MG63 (cell line): ENCODE data around the gene BAZ1A. TPM values are rescaled to one million over a fixed set of nuclear protein-coding genes. Genes with fewer than 3 reads are reported as not detected.
"Not testable (repeated sequence)": the region's sequence is repeated elsewhere in the genome, so short reads cannot be mapped to it uniquely, and the experiment has no call there.

Experiments
- DNase-seq: peaks from one replicate; pipeline ENCODE4 v3.0.0-alpha.2; 2020
- H3K27me3 ChIP-seq: fragments of 250-450 bp; sonication (Bioruptor Pico); 2 replicates; pipeline ENCODE4 v1.5.1; 2020; ENCODE audit warnings: mild to moderate bottlenecking, moderate library complexity
- H3K36me3 ChIP-seq: fragments of 250-450 bp; sonication (Bioruptor Pico); 2 replicates; pipeline ENCODE4 v1.5.1; 2020; ENCODE audit warnings: mild to moderate bottlenecking, moderate library complexity
- H3K4me3 ChIP-seq: fragments of 250-450 bp; sonication (Bioruptor Pico); 2 replicates; pipeline ENCODE4 v1.5.1; 2020; ENCODE audit warnings: mild to moderate bottlenecking, moderate library complexity
- H3K9me3 ChIP-seq: fragments of 250-450 bp; sonication (Bioruptor Pico); 2 replicates; pipeline ENCODE4 v1.5.1; 2020; ENCODE audit warnings: mild to moderate bottlenecking, moderate library complexity
- total RNA-seq: library from RNA; depleted of rRNA; stranded (reverse); fragments of >200 nt; shearing (Covaris generic); gene quantifications from 2 replicates; pipeline ENCODE4 v1.2.3, GENCODE V29; 2014; ENCODE audit warnings: low replicate concordance

Gene BAZ1A
- total RNA-seq, 1 experiment from 2014 or later = 21.8 TPM

DNA sequence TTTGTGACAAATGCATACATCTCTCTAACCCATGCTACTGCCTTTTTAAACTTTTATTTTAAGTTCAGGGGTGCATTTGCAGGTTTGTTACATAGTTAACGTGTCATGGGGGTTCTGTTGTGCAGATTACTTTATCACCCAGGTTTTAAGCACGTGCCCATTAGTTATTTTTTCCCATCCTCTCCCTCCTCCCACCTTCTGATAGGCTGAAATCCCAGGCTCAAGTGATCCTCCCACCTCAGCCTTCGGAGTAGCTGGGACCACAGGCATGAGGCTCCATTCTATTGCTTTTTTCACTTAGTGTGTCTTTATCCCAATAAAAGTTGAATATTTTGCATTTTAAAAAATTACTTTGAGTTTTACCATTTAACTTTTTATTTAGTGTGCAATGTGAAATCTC lies 68.9 kb downstream of the BAZ1A start:
- H3K27me3 ChIP-seq = no peaks in the 10 kb centered on the region
- H3K36me3 ChIP-seq = peaks cover 6% of the 10 kb centered on the region
- no peak for DNase-seq
- H3K9me3 ChIP-seq = no peaks in the 10 kb centered on the region
- H3K4me3 ChIP-seq = no peak overlapping the region

DNA sequence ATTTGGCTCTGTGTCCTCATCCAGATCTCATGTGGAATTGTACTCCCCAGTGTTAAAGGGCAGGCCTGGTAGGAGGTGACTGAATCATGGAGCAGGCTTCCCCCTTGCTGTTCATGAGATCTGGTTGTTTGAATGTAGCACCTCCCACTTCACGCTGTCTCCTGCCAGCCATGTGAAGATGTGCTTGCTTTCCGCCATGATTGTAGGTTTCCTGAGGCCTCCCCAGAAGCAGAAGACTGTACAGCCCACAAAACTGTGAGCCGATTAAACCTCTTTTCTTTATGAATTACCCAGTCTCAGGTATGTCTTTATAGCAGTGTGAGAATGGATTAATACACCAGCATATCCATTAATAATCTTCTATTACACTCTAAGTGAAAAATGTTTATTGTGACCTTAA lies 70.2 kb downstream of the BAZ1A start:
- Histone ChIP-seq H3K4me3 (no peak overlapping the region), H3K36me3 (peaks cover 6% of the 10 kb centered on the region), H3K27me3 (no peaks in the 10 kb centered on the region), H3K9me3 (no peaks in the 10 kb centered on the region)
- DNase-seq = no peak

DNA sequence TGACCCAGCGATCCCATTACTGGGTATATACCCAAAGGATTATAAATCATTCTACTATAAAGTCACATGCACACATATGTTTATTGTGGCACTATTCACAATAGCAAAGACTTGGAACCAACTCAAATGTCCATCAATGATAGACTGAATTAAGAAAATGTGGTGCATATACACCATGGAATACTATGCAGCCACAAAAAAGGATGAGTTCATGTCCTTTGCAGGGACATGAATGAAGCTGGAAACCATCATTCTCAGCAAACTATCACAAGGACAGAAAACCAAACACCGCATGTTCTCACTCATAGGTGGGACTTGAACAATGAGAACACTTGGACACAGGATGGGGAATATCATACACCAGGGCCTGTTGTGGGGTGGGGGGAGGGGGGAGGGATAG lies 76.3 kb downstream of the BAZ1A start:
- H3K36me3 ChIP-seq, H3K4me3 ChIP-seq, H3K27me3 ChIP-seq, DNase-seq, H3K9me3 ChIP-seq: not testable (repeated sequence)

DNA sequence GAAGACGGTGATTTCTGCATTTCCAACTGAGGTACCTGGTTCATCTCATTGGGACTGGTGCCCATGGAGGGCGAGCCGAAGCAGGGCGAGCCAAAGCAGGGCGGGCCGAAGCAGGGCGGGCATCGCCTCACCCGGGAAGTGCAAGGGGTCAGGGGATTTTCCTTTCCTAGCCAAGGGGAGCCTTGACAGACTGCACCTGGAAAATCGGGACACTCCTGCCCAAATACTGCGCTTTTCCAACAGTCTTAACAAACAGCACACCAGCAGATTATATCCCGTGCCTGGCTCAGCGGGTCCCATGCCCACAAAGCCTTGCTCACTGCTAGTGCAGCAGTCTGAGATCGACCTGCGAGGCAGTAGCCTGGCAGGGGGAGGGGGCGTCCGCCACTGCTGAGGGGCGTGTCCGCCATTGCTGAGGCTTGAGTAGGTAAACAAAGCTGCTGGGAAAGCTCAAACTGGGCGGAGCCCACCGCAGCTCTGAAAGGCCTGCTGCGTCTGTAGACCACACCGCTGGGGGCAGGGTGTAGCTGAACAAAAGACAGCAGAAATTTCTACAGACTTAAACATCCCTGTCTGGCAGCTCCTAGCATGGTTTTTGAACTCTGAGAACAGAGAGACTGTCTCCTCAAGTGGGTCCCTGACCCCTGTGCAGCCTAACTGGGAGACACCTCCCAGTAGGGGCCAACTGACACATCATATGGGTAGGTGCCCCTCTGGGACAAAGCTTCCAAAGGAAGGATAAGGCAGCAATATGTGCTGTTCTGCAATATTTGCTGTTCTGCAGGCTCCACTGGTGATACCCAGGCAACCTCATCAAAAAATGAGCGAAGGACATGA lies 77.2 kb downstream of the BAZ1A start:
- Histone ChIP-seq H3K4me3 (no peak overlapping the region), H3K27me3 (no peaks in the 10 kb centered on the region), H3K9me3 (no peaks in the 10 kb centered on the region), H3K36me3 (peaks cover 7% of the 10 kb centered on the region)
- DNase-seq = no peak

DNA sequence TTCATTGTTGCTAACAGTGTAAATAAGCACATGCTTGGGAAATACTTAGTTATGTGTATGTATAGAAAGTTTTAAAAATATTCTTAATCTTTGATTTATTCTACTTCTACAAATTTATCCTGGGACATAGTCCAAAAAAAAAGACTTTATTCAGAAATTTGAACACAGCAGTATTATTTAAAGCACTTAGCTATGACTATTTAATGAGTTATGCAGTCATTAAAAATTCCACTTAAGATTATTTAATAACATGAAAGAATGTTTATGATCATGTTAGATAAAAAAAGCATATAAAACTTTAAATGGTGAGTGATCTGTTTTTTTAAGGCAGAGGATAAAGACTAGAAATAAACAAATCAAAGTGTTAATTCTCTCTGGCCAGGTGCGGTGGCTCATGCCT lies 78.3 kb downstream of the BAZ1A start:
- no peaks in the 10 kb centered on the region for H3K9me3 ChIP-seq
- DNase-seq = no peak
- H3K4me3 ChIP-seq = no peak overlapping the region
- no peaks in the 10 kb centered on the region for H3K27me3 ChIP-seq
- peaks cover 7% of the 10 kb centered on the region for H3K36me3 ChIP-seq

DNA sequence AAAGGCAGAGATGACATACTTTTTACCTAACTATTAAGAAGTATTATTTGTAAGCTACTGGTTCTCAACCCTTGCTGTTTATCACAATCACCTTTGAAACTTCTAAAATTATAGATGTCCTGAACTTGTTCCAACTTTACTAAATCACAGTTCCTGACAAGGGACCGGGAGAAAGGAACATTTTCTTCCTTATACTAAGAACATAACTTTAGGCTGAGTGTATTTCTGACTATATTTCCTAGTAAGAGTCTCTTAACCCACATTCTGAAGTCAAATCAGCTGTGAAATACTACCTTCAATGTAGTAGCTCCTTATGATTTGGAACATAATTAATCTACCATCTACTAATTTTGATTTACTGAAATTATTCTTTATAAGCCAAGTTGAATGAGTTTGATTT lies 80.2 kb downstream of the BAZ1A start:
- Histone ChIP-seq H3K9me3 (no peaks in the 10 kb centered on the region), H3K27me3 (no peaks in the 10 kb centered on the region), H3K4me3 (no peak overlapping the region), H3K36me3 (peaks cover 13% of the 10 kb centered on the region)
- no peak for DNase-seq

DNA sequence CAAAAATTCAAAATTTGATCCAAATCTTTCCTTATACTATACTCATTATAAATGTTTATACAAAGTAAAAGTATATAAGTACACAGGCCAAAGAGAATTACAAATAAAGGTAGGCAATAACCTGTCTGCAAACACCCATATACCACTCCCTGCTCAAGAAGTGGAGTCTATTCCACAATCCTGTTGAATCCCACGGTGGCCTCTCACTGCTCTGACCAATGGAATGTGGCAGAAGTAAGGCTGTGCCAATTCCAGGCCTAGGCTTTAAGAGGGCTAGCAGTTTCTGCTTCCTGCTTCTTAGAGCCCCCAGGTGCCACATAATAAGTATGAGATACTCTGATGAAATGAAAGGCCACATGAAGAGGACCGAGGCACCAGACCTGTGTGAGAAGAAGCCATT lies 80.9 kb downstream of the BAZ1A start:
- no peaks in the 10 kb centered on the region for H3K27me3 ChIP-seq
- DNase-seq = no peak
- H3K4me3 ChIP-seq = no peak overlapping the region
- no peaks in the 10 kb centered on the region for H3K9me3 ChIP-seq
- peaks cover 11% of the 10 kb centered on the region for H3K36me3 ChIP-seq

DNA sequence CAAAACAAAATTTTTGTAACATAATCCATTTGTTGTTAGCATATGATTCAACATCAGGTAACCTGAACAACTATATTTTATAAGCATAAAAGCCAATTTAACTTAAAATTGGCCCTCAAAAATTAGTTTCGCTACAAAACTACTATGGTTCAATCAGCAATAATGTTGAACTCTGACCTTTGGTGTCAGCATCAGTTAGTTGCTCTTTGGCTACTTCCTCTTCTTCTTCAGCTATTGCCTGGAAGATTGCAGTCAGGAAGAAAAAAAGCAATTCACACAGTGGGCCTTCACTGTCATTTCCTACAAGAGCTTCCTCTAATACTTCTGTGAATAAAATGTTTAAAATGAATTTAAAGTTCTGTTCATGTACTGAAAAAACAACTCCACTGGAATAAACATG lies 82.6 kb downstream of the BAZ1A start:
- Histone ChIP-seq H3K36me3 (peaks cover 10% of the 10 kb centered on the region), H3K27me3 (no peaks in the 10 kb centered on the region), H3K9me3 (no peaks in the 10 kb centered on the region), H3K4me3 (no peak overlapping the region)
- no peak for DNase-seq

DNA sequence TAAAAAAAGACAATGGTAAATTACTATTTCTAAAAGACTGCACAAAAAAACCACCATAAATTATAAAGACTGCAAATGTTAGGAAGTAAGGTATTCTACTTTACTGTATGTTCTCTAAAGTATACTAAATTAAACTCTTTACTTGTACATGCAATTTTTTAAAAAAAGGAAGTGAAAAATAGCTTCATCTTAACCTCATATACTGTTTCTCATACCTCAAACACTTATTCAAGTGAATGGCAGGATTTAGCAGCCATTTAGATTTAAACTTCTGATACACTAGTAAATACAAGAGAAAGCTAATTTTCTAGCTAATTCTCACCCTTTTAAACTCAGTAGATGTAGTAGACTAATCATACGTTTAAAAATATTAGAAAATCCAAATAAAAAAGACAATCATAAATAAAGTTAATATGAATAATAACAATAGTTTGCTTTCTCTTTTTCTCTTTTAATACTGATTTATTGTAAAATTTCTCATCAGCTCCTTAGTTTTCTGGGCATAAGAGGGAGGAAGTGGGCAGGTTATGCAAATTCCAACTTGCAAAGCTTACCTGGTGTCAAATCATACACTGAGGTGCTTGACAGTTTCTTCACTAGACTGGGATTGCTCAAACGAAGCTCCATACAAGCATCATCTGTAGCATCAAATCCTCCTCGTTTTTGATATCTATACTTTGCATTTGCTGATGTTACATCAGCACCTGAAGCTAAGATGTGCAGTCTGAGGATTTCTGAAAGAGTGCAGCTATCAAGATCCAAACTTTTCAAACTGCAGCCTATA lies 89.7 kb downstream of the BAZ1A start:
- Histone ChIP-seq H3K4me3 (no peak overlapping the region), H3K9me3 (no peaks in the 10 kb centered on the region), H3K36me3 (peaks cover 22% of the 10 kb centered on the region), H3K27me3 (no peaks in the 10 kb centered on the region)
- no peak for DNase-seq

DNA sequence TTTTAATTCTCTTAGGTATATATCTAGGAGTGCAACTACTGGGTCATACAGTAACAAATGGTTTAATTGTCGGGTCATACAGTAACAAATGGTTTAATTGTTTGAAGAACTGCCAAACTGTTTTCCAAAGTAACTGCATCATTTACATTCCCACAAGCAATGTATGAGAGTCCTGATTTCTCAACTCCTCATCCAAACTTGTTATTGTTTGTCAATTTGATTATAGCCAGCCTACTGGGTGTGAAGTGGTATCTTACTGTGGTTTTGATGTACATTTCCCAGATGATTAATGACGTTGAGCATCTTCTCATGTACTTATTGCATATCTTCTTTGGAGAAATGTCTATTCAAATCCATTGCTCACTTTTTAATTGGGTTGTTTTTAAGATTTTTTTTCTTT lies 93.1 kb downstream of the BAZ1A start:
- DNase-seq = no peak
- no peaks in the 10 kb centered on the region for H3K27me3 ChIP-seq
- no peaks in the 10 kb centered on the region for H3K9me3 ChIP-seq
- H3K4me3 ChIP-seq = no peak overlapping the region
- H3K36me3 ChIP-seq = peaks cover 35% of the 10 kb centered on the region

DNA sequence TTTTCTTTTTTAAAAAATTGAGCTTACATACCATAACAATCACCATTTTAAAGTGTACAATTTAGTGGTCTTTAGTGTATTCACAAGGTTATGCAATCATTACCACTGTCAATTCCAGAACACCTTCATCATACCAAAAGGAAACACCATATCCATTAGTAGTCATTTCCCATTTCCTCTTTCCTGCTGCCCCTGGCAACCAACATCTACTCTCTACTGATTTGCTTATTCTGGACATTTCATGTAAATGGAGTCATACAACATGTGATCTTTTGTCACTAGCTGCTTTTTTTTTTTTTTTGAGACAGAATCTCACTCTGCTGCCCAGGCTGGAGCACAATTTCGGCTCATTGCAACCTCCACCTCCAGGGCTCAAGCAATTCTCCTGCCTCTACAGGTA lies 93.9 kb downstream of the BAZ1A start:
- H3K27me3 ChIP-seq = no peaks in the 10 kb centered on the region
- peaks cover 39% of the 10 kb centered on the region for H3K36me3 ChIP-seq
- no peak overlapping the region for H3K4me3 ChIP-seq
- DNase-seq = peak; percentile 41
- no peaks in the 10 kb centered on the region for H3K9me3 ChIP-seq

DNA sequence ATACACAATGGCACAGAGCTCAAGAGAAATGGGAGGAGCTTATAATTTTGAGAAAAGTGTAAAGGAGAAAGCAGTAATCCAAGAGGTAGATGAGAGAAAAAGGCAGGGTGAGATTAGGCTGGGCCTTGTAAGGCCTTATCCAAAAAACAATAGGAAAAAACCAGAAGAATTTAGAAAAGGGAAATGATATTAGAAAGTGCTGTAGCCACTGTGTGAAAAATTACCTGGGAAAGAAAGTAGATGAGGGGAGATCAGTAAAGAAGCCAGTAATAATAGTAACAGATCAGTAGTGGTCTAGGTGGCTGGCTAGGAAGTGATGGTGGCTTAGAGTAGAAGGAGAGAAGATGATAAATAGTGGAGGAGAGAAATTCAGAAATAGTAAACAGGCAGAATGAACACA lies 94.5 kb downstream of the BAZ1A start:
- no peaks in the 10 kb centered on the region for H3K27me3 ChIP-seq
- H3K9me3 ChIP-seq = no peaks in the 10 kb centered on the region
- no peak overlapping the region for H3K4me3 ChIP-seq
- peaks cover 42% of the 10 kb centered on the region for H3K36me3 ChIP-seq
- DNase-seq = no peak

DNA sequence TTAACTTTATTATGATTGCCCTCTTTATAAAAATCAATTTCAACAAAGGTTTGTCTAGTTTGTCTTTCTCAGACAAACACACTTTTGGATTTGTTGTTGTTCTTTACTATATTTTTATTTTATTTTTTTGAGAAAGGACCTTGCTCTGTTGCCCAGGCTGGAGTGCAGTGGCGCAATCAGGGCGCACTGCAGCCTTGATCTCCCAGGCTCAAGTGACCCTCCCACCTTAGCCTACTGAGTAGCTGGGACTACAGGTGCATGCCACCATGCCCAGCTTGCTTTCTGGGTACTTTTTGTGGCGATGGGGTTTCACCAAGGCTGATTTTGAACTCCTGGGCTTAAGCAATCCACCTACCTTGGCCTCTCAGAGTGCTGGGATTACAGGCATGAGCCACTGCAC lies 96.4 kb downstream of the BAZ1A start:
- Histone ChIP-seq H3K4me3 (no peak overlapping the region), H3K36me3 (peaks cover 43% of the 10 kb centered on the region), H3K9me3 (no peaks in the 10 kb centered on the region), H3K27me3 (no peaks in the 10 kb centered on the region)
- no peak for DNase-seq

DNA sequence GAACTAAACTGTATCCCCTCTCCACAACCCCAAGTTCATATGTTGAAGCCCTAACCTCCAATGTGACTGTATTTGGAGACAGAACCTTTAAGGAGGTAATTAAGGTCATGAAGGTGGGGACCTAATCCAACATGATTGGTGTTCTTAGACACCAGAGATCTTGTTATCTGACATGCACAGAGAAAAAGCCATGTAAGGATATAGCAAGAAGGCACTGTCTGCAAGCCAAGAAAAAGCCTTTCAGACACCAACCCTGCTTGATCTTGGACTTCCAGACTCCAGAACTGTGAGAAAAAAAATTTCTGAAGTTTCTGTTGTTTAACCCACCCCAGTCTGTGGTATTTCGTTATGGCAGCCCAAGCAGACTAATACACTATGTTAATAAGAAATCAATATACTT lies 98.5 kb downstream of the BAZ1A start:
- H3K36me3 ChIP-seq = peaks cover 32% of the 10 kb centered on the region
- no peaks in the 10 kb centered on the region for H3K9me3 ChIP-seq
- H3K4me3 ChIP-seq = no peak overlapping the region
- H3K27me3 ChIP-seq = no peaks in the 10 kb centered on the region
- DNase-seq = no peak

DNA sequence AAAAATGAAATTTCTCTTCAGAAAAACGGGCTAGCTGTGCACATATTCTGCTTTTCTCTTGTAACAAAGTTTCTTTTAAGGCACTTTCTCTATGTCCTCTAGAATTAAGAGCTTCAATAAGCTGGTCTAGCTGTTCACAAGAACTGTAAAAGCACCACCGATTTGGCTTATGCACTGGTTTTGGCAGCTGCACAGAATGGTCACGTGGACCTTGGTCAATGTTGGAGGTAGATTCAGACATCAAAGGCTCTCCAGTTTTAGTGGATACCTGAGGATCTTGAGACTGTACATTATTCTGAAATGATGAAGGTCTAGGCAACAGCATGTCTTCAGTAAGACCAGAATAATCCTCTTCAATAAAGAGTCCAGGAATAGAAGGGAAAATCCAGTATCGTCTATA lies 99.2 kb downstream of the BAZ1A start:
- Histone ChIP-seq H3K4me3 (no peak overlapping the region), H3K27me3 (no peaks in the 10 kb centered on the region), H3K36me3 (peaks cover 27% of the 10 kb centered on the region), H3K9me3 (no peaks in the 10 kb centered on the region)
- DNase-seq = no peak

DNA sequence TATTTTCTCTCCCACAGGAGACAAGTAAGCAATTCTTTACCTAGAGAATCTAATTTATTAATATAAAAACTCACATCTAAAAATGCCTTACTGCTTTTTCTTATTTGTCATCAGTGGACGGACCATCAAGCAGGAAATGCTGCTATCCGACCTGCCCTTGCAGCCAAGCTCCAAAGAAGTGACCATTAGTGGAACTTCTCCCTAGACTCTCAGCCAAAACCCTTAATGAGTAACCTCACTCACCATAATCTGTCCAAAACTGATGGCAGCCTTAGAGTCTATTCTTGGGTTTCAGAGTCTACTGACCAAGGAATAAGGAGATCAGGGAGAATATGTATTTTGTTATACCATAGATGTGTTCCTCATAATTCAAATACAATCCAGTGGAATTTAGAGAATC lies 99.8 kb downstream of the BAZ1A start:
- Histone ChIP-seq H3K4me3 (no peak overlapping the region), H3K27me3 (no peaks in the 10 kb centered on the region), H3K36me3 (peaks cover 21% of the 10 kb centered on the region), H3K9me3 (no peaks in the 10 kb centered on the region)
- DNase-seq = no peak

DNA sequence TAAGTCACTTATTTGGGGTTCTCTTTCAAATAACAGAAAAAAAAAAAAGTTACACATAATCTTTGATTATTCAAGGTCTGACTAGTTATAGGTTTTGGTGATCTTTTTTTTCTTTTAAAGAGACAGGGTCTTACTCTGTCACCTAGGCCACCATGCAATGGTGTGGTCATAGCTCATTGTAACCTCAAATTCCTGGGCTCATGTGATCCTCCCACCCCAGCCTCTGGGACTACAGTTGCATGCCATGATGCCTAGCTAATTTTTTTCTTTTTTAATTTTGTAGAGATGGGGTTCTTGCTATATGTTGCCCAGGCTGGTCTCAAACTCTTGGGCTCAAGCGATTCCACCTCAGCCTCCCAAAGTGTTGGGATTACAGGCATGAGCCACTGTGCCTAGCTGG lies 104.3 kb downstream of the BAZ1A start:
- Histone ChIP-seq H3K27me3 (no peaks in the 10 kb centered on the region), H3K36me3 (peaks cover 4% of the 10 kb centered on the region), H3K9me3 (no peaks in the 10 kb centered on the region), H3K4me3 (no peak overlapping the region)
- DNase-seq = no peak

DNA sequence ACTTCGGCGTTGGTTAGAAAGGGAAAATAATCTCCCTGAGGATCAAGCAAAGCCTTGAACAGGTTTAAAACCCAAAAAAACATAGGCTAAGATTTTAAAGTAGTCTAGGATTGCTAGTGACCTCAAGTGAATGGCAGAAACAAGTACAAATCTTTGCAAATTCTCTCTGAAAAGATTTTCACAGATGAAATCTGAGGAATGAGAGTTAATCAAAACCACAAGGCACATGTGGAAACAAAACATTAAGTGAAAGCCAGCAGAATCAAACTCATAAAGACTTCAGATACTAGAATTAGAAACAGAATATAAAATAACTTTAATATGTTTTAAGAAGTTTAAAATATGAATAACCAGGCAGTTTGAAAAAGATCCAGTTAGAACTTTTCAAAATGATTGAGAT lies 108.6 kb downstream of the BAZ1A start:
- no peaks in the 10 kb centered on the region for H3K9me3 ChIP-seq

More for the DNA sequence above, 108.6 kb downstream of the BAZ1A start:
- no peaks in the 10 kb centered on the region for H3K27me3 ChIP-seq
- no peak for DNase-seq
- peaks cover 9% of the 10 kb centered on the region for H3K36me3 ChIP-seq
- H3K4me3 ChIP-seq = no peak overlapping the region
